ENCODE results near the gene ENTPD1.
"Not testable (repeated sequence)": the region's sequence is repeated elsewhere in the genome, so short reads cannot be mapped to it uniquely, and the experiment has no call there.

Gene ENTPD1

DNA sequence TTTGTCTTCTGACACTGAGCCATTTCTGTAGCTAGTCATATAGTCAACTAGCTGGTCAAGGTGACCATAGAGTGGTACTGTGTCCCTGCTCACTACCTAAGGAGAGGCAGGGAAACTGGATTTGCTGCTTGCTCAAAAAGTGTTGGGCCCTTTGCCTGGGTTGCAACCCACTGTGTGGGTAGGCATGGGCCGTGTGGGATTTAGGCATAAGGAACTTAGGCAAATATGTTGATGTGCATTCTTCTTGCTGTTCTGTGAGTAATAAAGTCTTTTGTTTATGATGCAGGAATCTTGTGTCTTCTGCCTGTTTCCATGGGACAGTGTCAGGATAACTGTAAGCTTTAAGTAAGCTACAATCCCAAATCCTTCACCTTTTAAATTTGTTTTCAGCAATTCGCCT is 39.1 kb upstream of the ENTPD1 start (continued):
- TF ChIP-seq, protein P1, sequence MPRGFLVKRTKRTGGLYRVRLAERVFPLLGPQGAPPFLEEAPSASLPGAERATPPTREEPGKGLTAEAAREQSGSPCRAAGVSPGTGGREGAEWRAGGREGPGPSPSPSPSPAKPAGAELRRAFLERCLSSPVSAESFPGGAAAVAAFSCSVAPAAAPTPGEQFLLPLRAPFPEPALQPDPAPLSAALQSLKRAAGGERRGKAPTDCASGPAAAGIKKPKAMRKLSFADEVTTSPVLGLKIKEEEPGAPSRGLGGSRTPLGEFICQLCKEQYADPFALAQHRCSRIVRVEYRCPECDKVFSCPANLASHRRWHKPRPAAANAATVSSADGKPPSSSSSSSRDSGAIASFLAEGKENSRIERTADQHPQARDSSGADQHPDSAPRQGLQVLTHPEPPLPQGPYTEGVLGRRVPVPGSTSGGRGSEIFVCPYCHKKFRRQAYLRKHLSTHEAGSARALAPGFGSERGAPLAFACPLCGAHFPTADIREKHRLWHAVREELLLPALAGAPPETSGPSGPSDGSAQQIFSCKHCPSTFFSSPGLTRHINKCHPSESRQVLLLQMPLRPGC (tag by site-specific recombination; IDR thresholded peaks at IDR 0.05), result no peak
- TF ChIP-seq ZSCAN30 (tag by site-specific recombination; IDR thresholded peaks at IDR 0.05) (no peak), YY1 (tag by site-specific recombination; IDR thresholded peaks at IDR 0.05) (no peak), ZNF335 (tag by site-specific recombination; conservative IDR thresholded peaks at IDR 0.05) (no peak), ZNF221 (tag by site-specific recombination; IDR thresholded peaks at IDR 0.05; ENCODE audit: borderline replicate concordance) (no peak), ZNF521 (tag by site-specific recombination; IDR thresholded peaks at IDR 0.05) (no peak), ZNF558 (tag by site-specific recombination; IDR thresholded peaks at IDR 0.05) (no peak), ZNF146 (tag by site-specific recombination; IDR thresholded peaks at IDR 0.05) (no peak), ZNF549 (tag by site-specific recombination; IDR thresholded peaks at IDR 0.05) (no peak), ZNF350 (tag by site-specific recombination; IDR thresholded peaks at IDR 0.05) (no peak), ZNF571 (tag by site-specific recombination; IDR thresholded peaks at IDR 0.05) (no peak)
- TF ChIP-seq, protein P2, sequence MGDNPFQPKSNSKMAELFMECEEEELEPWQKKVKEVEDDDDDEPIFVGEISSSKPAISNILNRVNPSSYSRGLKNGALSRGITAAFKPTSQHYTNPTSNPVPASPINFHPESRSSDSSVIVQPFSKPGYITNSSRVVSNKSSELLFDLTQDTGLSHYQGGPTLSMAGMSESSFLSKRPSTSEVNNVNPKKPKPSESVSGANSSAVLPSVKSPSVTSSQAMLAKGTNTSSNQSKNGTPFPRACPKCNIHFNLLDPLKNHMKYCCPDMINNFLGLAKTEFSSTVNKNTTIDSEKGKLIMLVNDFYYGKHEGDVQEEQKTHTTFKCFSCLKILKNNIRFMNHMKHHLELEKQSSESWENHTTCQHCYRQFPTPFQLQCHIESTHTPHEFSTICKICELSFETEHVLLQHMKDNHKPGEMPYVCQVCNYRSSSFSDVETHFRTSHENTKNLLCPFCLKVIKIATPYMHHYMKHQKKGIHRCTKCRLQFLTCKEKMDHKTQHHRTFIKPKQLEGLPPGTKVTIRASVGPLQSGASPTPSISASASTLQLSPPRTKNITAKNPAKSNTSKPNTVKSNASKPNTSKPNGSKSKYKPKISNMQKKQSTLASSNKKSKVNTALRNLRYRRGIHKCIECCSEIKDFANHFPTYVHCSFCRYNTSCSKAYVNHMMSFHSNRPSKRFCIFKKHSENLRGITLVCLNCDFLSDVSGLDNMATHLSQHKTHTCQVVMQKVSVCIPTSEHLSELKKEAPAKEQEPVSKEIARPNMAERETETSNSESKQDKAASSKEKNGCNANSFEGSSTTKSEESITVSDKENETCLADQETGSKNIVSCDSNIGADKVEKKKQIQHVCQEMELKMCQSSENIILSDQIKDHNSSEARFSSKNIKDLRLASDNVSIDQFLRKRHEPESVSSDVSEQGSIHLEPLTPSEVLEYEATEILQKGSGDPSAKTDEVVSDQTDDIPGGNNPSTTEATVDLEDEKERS (tag by site-specific recombination; IDR thresholded peaks at IDR 0.05), result no peak

DNA sequence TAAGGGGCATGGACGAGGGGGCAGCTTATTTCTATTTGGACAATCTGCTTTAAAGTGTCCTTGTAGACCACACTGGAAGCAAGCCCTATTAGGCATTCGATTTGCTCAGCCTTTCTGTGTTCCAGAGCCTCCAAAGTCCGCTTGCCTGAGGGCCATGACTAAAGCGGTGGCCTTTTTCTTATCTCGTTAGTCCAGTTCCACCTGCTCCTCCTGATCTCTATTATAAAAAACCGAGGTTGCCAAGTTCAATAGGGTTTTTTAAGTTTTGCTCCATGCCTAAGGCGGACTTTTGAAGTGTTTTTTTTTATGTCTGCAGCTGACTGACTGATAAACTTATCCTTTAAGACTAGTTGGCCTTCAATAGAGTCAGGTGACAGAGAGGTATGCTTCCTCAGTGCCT is 35.2 kb upstream of the ENTPD1 start:
- H3K27ac ChIP-seq (ENCODE audit: extremely low read depth, low read depth, low read length); H3K36me3 ChIP-seq (ENCODE audit: control insufficient read depth in 2 of 2, insufficient read depth in 1 of 2, low read length in 2 of 2); H3K9me3 ChIP-seq (ENCODE audit: control insufficient read depth, insufficient read depth, low read depth, low read length); H3K4me3 ChIP-seq (ENCODE audit: low read depth, low read length); H3K4me1 ChIP-seq (ENCODE audit: control insufficient read depth, insufficient read depth, low read length); CTCF ChIA-PET; POLR2A ChIA-PET: not testable (repeated sequence)

DNA sequence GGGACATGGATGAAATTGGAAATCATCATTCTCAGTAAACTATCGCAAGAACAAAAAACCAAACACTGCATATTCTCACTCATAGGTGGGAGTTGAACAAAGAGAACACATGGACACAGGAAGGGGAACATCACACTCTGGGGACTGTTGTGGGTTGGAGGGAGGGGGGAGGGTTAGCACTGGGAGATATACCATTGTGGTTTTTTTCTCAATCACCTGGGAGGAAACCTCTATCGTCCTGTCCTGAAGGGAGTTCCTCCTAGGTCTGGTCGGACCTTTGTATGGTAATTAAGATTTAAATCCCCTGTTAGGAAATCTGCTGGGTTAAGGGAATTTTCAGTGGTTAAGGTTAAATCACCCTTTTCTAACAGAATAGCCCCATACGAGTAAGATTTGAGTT is 33.5 kb upstream of the ENTPD1 start:
- TF ChIP-seq ZNF146 (tag by site-specific recombination; IDR thresholded peaks at IDR 0.05), result 0 out of 2 replicates have a peak, but pooled peaks have one; percentile 1
- H3K27ac ChIP-seq (ENCODE audit: extremely low read depth, low read depth, low read length); H3K36me3 ChIP-seq (ENCODE audit: control insufficient read depth in 2 of 2, insufficient read depth in 1 of 2, low read length in 2 of 2); H3K4me1 ChIP-seq (ENCODE audit: control insufficient read depth, insufficient read depth, low read length); POLR2A ChIA-PET; CTCF ChIA-PET; H3K9me3 ChIP-seq (ENCODE audit: control insufficient read depth, insufficient read depth, low read depth, low read length); H3K4me3 ChIP-seq (ENCODE audit: low read depth, low read length): not testable (repeated sequence)

DNA sequence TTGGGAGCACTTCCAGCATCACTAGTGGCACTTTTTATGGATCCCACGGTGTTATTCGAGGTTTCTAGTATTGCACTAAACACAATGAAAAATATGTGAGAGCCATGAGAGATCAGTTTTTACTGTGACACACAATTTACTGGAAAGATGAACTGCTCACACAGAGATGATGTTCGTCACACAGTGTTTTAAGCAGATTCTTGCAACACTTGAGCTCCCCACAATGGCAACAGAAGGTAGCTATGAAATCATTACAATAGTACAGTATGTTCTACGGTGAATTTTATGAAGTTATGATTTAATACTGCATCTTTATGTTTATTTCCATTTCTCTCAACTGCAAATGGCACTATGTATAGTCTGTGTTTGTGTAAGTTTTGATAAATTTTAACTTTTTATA is 27.4 kb upstream of the ENTPD1 start:
- ChIA-PET CTCF (interaction anchor here (0.7 to 1.8 kb wide), 5 partner anchors 34 to 1908 kb away, joined by 3 to 5 read pairs (median 4); partner anchors contain the start of gene TCTN3), POLR2A (no interaction called here)
- TF ChIP-seq ZNF654 (tag by site-specific recombination; IDR thresholded peaks at IDR 0.05; ENCODE audit: low read depth), result peak; percentile 13; the same call in 1 of the 2 replicates
- TF ChIP-seq, protein P3, sequence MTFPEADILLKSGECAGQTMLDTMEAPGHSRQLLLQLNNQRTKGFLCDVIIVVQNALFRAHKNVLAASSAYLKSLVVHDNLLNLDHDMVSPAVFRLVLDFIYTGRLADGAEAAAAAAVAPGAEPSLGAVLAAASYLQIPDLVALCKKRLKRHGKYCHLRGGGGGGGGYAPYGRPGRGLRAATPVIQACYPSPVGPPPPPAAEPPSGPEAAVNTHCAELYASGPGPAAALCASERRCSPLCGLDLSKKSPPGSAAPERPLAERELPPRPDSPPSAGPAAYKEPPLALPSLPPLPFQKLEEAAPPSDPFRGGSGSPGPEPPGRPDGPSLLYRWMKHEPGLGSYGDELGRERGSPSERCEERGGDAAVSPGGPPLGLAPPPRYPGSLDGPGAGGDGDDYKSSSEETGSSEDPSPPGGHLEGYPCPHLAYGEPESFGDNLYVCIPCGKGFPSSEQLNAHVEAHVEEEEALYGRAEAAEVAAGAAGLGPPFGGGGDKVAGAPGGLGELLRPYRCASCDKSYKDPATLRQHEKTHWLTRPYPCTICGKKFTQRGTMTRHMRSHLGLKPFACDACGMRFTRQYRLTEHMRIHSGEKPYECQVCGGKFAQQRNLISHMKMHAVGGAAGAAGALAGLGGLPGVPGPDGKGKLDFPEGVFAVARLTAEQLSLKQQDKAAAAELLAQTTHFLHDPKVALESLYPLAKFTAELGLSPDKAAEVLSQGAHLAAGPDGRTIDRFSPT (tag by site-specific recombination; IDR thresholded peaks at IDR 0.05), result no peak

More for the DNA sequence above, 27.4 kb upstream of the ENTPD1 start:
- H3K9me3 ChIP-seq (ENCODE audit: control insufficient read depth, insufficient read depth, low read depth, low read length), result no peaks in the 10 kb centered on the region
- no peaks in the 10 kb centered on the region for H3K4me1 ChIP-seq (ENCODE audit: control insufficient read depth, insufficient read depth, low read length)
- H3K36me3 ChIP-seq (ENCODE audit: control insufficient read depth in 2 of 2, insufficient read depth in 1 of 2, low read length in 2 of 2), result no peaks in the 10 kb centered on the region
- no peak overlapping the region for H3K27ac ChIP-seq (ENCODE audit: extremely low read depth, low read depth, low read length)
- no peak overlapping the region for H3K4me3 ChIP-seq (ENCODE audit: low read depth, low read length)

All from HEK293 (cell line).